HG02759 (cell line): ENCODE data around the gene ZSCAN1.
"Not testable (repeated sequence)": the region's sequence is repeated elsewhere in the genome, so short reads cannot be mapped to it uniquely, and the experiment has no call there.

ENCODE experiments used
- ATAC-seq: cut with Tn5 transposase; IDR thresholded peaks from one replicate; pipeline ENCODE4 v1.9.1; 2021; ENCODE audit warnings: mild to moderate bottlenecking, moderate library complexity; ENCODE audit not compliant: unreplicated experiment

ZSCAN1 gene

GRCh38 chr19:58033741-58034476, at the start of gene ZSCAN1:
ZSCAN1 (plus strand) TSS chr19:58034025; CDS start chr19:58037837, 3,812 bp downstream.
- no peak for ATAC-seq

- no peak for ATAC-seq
These were observed 41.0 kb upstream of the ZSCAN1 start for GRCh38 chr19:57992841-57993240.

DNA sequence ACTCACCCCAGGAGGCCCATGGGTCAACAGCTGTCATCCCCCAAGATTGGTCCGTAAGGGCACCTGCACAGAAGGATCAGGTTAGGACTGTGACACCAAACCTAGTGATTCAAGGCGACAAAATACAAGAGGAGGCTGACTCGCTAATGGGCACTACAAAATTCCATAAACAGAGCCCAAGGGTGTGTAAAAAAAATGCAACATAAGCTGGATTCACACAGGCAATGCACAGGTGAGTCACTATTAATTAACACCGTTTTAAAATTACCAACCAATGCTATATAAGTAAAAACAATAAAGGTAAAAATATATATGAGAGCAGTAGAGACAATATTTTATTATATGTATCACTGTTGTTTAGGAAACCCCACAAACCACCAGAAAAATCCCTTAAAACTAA, 33.1 kb upstream of the ZSCAN1 start:
- no peak for ATAC-seq

GRCh38 chr19:58001895-58002369, 31.9 kb upstream of the ZSCAN1 start:
- peak; percentile 4 for ATAC-seq

DNA sequence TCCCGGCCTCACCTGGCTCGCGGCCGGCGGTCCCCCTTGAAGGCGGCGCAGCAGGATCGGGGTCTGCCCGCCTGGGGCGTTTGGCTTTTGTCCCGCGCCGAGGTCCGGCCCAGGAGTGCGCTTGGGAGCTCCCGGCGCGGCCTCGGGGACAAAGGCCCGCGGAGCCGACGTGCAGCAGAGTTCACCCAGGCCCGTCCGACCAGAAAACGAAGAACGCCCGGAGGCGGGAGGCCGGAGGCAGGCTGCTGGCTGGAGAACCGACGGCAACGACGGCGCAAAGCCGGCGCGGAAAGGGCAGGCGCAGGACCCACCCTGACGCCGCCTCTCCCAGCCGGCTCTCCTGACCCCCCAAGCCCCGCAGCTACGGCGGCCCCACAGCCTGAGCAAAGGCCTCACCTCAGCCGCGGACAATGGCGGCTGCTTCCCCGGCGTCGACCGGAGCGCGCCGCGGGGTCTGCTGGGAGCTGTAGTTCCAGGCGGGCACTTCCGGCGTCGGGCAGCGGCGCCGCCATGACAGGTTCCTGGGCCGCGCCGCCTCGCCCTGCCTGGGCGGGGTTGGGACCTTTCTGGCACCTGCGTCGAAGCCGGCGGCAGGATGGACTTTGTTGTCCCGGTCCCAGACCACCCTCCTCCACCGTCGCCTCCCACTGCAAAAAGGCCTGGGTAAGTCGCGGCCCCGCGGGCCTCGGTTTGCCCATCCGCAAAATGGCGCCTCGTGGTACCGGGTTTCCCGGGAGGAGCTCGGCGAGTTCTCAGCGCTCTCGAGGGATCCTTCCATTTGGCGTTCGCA, 31.2 kb upstream of the ZSCAN1 start, which contains the start of gene ZNF606:
ZNF606 (minus strand) TSS at position 437 of the 790 bp plus-strand sequence. CDS start 1,501 bp downstream, outside the sequence.
- ATAC-seq = peak; percentile 98

- no peak for ATAC-seq
These were observed 30.5 kb upstream of the ZSCAN1 start for GRCh38 chr19:58003174-58003828.

DNA sequence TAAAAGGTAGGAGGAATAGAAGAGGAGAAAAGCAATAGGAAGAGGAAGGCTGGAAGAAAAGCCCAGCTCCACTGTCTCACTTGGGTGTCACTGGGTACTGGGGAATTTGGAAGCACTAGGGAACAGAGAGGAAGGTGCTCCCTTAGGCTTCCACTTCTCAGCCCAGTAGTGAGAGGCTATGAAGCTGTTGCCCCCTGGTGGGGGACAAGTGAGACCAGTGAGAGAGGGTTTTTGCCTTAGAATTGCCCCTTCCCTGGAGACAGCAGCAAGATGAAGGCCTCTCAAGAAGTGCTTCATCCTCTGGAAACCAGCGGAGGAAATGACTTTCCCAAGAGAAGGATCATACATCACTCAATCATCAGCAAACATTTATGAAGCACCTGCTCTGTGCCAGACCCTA, 26.5 kb upstream of the ZSCAN1 start:
- ATAC-seq = no peak

DNA sequence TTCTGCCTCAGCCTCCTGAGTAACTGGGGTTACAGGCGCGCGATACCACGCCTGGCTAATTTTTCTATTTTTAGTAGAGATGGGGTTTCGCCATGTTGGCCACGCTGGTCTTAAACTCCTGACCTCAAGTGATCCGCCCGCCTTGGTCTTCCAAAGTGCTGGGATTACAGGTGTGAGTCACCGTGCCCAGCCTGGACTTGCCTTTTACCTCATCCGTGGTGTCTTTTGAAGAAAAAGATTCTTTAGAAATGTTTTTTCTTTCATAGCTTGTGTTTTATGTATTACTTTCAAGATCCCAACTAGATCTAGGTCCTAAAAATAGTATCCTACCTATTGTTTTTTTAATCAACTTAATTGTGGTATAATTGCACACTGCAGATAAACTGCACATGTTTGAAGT, 24.9 kb upstream of the ZSCAN1 start:
- ATAC-seq = not testable (repeated sequence)

GRCh38 chr19:58009301-58009665, 24.5 kb upstream of the ZSCAN1 start:
- no peak for ATAC-seq

- ATAC-seq = no peak
These were observed 24.0 kb upstream of the ZSCAN1 start for GRCh38 chr19:58009666-58010301.

DNA sequence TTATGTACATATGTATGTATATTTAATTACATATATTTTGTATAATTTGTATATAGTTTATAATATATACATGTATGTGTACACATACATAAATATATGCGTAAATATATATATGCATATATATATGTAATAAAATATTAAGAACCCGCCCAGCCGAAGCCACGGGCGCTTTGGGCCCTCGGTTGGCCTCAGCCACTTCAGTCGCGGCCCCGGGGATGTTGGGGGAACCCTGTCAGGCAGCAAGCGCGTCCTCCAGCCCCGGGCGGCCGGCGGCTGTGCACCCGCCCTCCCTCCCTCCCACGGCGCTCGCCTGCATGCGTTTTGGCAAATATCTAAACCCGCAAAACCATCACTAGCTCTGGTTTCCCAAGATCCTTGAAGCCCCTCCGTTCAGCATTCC, 23.3 kb upstream of the ZSCAN1 start:
- no peak for ATAC-seq

DNA sequence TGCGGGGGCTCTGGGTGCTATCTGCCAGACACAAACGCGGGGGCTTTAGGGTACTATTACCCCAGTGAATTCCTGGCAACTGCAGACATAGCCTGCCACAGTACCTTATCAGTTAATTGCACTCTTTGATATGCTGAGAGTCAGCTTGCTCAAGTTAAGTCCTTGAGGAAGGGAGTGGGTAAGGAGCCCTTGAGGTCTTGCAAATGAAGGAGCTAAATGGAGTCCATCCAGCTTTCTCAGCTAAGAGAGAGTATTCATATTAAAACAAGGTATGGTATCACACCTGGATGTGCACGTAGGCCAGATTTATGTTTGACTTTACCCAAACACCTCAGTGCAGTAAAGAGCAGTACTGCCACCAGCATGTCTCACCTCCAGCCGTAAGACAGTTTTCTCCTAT, 19.7 kb upstream of the ZSCAN1 start:
- ATAC-seq = no peak

- ATAC-seq = no peak
These were observed 13.7 kb upstream of the ZSCAN1 start for GRCh38 chr19:58020129-58020528.

GRCh38 chr19:58021541-58022282, 12.1 kb upstream of the ZSCAN1 start:
- ATAC-seq = no peak

- no peak for ATAC-seq
These were observed 11.6 kb upstream of the ZSCAN1 start for GRCh38 chr19:58022283-58022660.

DNA sequence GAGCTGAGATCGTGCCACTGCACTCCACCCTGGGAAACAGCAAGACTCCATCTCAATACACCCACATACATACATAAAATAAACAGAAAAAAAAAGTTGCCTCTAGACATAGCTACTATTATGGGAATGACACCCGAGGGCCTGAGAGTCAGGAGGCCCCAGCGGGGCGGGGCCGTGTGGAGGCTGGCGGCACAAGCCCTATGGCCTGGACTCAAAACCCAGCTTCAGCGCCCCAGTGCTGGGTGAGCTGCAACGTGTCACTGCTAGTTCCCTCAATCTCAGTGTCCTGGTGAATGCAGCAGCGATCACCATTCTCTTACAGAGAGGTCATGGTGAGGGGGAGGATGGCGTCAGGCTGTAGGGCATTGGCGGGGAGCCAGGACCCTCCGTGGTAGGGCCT, 9.2 kb upstream of the ZSCAN1 start:
- ATAC-seq = no peak

DNA sequence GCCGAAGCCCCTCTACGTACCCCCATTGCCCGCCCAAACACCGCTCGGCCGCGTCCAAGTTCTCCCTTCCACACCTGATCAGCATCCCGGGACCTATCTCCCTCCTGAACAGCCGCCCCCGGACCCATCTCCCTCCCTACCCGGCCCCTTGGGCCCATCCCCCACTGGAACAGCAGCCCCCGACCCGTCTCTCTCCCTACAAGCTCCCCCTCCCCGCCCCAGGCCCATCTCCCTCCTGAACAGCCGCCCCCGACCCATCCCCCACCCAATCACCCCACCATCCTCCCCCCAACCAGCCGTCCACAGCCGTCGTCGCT, 610 bp downstream of the ZSCAN1 start:
- no peak for ATAC-seq

DNA sequence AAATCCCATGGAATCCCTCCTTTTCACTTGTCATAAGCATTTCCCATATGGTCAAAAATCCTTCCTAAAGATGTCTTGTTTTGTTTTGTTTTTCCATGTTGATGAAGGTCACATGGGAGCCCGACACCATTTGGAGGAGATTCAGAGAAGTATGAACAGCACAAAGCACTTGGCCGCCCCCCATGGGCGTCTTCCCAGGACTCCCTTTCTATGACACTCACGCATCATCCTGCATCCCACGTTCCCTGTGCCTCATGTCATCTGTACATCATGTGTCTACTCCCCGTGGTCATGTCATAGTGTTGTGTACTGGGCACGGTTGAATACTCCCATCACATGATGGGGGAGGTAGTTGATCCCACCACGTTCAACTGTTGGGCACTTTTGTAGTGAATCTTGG, 2.0 kb downstream of the ZSCAN1 start:
- no peak for ATAC-seq

GRCh38 chr19:58037927-58038687, 4.3 kb downstream of the ZSCAN1 start:
- ATAC-seq = no peak

- ATAC-seq = no peak
These were observed 4.9 kb downstream of the ZSCAN1 start for GRCh38 chr19:58038688-58039204.
